Common myeloid progenitor, CD34-positive (primary cell): Measurements from ENCODE around the gene ANO1.

ENCODE experiments used
- CTCF ChIA-PET: fragments of 350-600 bp; sonication (Branson Sonifier 250); formaldehyde crosslinking; loops from one replicate; lab custom pipeline; 2021; ENCODE audit warnings: antibody characterized with exemption; lab: Charles Lee
- POLR2A ChIA-PET: fragments of 350-600 bp; sonication (Branson Sonifier 250); formaldehyde crosslinking; loops from one replicate; lab custom pipeline; 2021; ENCODE audit warnings: antibody characterized with exemption; lab: Charles Lee
- DNase-seq, 3 donors: peaks; one replicate each; pipeline versions ENCODE4 v3.0.0 to v3.0.0-alpha.2; 2013
- H3K27ac ChIP-seq, 2 experiments: 1 replicate in 1 of 2; 2 replicates in 1 of 2; pipeline ENCODE4 v1.7.0; 2013; ENCODE audit warnings: inconsistent platforms in 2 of 2, low read length in 2 of 2, mild to moderate bottlenecking in 2 of 2, low read depth in 1 of 2, moderate library complexity in 1 of 2; ENCODE audit not compliant: severe bottlenecking in 2 of 2, insufficient read depth in 1 of 2, poor library complexity in 1 of 2
- H3K27me3 ChIP-seq, 5 experiments: replicated peaks in 2 of 5; 1 replicate in 3 of 5; 2 replicates in 2 of 5; pipeline versions ENCODE4 v1.6.1 to v1.7.0; 2013; ENCODE audit warnings: low read length in 4 of 5, mild to moderate bottlenecking in 2 of 5, moderate library complexity in 2 of 5, inconsistent platforms in 1 of 5; ENCODE audit not compliant: insufficient read depth in 5 of 5, control insufficient read depth in 4 of 5
- H3K36me3 ChIP-seq, 4 experiments: 1 replicate in 2 of 4; 2 replicates in 2 of 4; pipeline versions ENCODE4 v1.6.1 to v1.7.0; 2013; ENCODE audit warnings: low read length in 3 of 4, control low read depth in 1 of 4, mild to moderate bottlenecking in 1 of 4; ENCODE audit not compliant: control insufficient read depth in 4 of 4, insufficient read depth in 4 of 4
- H3K4me1 ChIP-seq, 4 experiments: 1 replicate in 3 of 4; 2 replicates in 1 of 4; pipeline versions ENCODE4 v1.6.1 to v1.7.1; 2013; ENCODE audit warnings: low read length in 3 of 4, mild to moderate bottlenecking in 3 of 4, control low read depth in 1 of 4, inconsistent platforms in 1 of 4, moderate library complexity in 1 of 4; ENCODE audit not compliant: control insufficient read depth in 4 of 4, insufficient read depth in 4 of 4; ENCODE audit errors: control extremely low read depth in 1 of 4
- H3K4me3 ChIP-seq, 7 experiments: 1 replicate in 4 of 7; 2 replicates in 3 of 7; pipeline versions ENCODE4 v1.5.1 to v1.7.0; 2013; ENCODE audit warnings: mild to moderate bottlenecking in 7 of 7, low read length in 6 of 7, moderate library complexity in 6 of 7, inconsistent platforms in 2 of 7, low read depth in 2 of 7, control low read depth in 1 of 7; ENCODE audit not compliant: insufficient read depth in 4 of 7, control insufficient read depth in 1 of 7; ENCODE audit errors: extremely low read depth in 1 of 7
- H3K9me3 ChIP-seq, 5 experiments: 1 replicate in 4 of 5; 2 replicates in 1 of 5; pipeline versions ENCODE4 v1.6.1 to v1.7.1; 2013; ENCODE audit warnings: low read length in 4 of 5, mild to moderate bottlenecking in 2 of 5, inconsistent platforms in 1 of 5, low read depth in 1 of 5, moderate library complexity in 1 of 5; ENCODE audit not compliant: control insufficient read depth in 4 of 5, insufficient read depth in 2 of 5; ENCODE audit errors: control extremely low read depth in 1 of 5
- WGBS: methylation state at CpG from one replicate; pipeline ENCODE4 v1.1.5; 2013; ENCODE audit not compliant: insufficient coverage; 5-methylcytosine and 5-hydroxymethylcytosine counted together

ANO1 gene

DNA sequence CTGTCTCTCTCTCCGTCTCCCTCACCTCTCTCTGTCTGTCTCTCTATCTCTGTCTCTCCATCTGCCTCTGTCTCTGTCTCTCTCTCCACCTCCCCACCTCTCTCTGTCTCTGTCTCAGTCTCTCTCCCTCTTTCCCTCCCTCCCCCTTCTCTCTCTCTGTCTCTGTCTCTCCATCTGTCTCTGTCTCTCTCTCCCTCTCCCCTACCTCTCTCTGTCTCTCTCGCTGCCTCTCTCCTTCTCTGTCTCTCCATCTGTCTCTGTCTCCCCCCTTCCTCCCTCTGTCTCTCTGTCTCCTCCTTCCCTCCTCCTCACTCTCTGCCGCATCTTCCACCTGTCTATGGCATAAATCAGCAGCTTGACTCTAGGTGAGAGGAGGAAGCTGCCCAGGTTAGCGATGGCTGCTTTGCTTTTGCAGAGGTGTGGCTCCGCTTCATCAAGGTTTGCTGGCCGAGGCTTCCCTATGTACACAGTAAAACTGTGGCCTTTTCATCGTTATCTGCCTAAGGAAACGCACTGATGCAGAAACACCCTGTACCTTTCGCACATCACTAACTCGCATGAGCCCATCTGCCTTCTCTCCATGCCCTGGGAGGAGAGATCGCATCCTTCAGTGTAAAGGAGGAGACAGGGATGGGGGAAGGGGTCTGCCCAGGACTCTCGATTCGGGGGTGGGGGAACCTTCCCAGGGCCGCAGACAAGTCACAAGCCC, 44.5 kb downstream of the ANO1 start:
- ChIA-PET POLR2A (no interaction called here), CTCF (no interaction called here)
- peaks cover 0 to 24% (median 0%) of the 10 kb centered on the region in 5 experiments for H3K27me3 ChIP-seq
- H3K36me3 ChIP-seq: no peaks in the 10 kb centered on the region
- H3K9me3 ChIP-seq: peaks cover 0 to 4% (median 0%) of the 10 kb centered on the region in 5 experiments
- WGBS: 60% methylated on average over 11 of the region's 14 CpGs
- H3K4me3 ChIP-seq: no peak overlapping the region
- H3K27ac ChIP-seq: no peak overlapping the region
- no peaks in the 10 kb centered on the region for H3K4me1 ChIP-seq
- DNase-seq: no peak

DNA sequence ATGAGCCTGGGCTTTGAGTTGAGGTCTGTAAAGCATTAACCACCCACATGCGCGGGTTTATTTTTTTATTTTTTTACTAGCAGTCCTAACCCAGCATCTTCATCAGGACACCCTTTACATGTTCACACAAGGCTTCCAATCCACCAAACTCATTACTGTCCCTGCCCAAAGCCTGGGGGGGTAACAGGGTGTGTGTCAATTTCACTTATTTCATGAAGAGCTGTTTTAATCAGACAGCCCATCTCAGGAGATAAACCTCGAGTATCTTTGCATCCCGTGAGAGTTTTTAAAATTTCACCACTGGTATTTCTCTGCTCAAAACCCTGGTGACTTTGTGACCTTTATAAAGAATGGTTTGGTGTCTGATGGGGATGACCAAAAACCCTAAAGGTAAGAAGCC, 45.6 kb downstream of the ANO1 start:
- Histone ChIP-seq H3K4me1 (no peaks in the 10 kb centered on the region), H3K36me3 (no peaks in the 10 kb centered on the region), H3K4me3 (no peak overlapping the region), H3K27me3 (peaks cover 0 to 24% (median 0%) of the 10 kb centered on the region in 5 experiments), H3K27ac (no peak overlapping the region), H3K9me3 (peaks cover 0 to 3% (median 0%) of the 10 kb centered on the region in 5 experiments)
- POLR2A ChIA-PET: no interaction called here
- WGBS: 80% methylated on average over 2 of the region's 4 CpGs
- DNase-seq: no peak
- CTCF ChIA-PET: interaction anchor here (0.8 kb wide), 1 partner anchor 19 kb away, joined by 3 read pairs; no protein-coding TSS in a partner anchor

DNA sequence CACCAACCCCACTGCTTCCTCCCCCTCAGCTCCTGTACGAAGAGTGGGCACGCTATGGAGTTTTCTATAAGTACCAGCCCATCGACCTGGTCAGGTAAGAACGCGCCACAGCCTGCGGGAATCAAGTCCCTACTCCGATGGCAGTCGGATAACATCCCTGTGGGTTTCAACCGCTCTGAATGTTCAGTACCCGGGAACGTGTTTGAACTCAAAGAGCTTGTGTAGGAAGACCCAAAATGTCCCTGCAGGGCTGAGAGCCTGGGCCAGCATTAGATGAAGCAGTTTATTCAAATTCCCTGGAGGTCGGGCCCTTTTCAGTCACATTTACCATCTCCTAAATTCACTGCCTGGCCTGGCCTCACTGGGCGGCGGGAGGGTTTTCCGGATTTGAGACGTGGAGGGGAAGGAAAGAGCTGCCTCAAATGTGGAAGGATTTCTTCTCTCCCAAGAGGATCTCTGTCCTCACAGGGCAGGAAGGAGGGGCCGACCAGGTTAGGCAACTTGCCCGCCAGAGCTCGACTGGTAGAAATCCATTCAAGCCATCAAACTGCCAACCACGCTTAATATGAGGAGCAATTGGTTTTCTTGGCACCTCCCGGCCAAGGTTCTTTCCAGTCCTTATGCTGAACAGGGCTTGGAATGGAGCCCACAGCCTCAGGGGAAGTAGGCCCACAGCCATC, 46.3 kb downstream of the ANO1 start:
- H3K4me1 ChIP-seq: no peaks in the 10 kb centered on the region
- DNase-seq: no peak
- H3K27me3 ChIP-seq: peaks cover 0 to 24% (median 0%) of the 10 kb centered on the region in 5 experiments
- ChIA-PET CTCF (interaction anchor here (0.8 to 0.9 kb wide), 2 partner anchors 18 to 835 kb away, joined by 3 read pairs; no protein-coding TSS in a partner anchor), POLR2A (no interaction called here)
- H3K9me3 ChIP-seq: no peaks in the 10 kb centered on the region
- H3K27ac ChIP-seq: no peak overlapping the region
- H3K36me3 ChIP-seq: no peaks in the 10 kb centered on the region
- WGBS: 92% methylated on average over 17 of the region's 21 CpGs
- no peak overlapping the region for H3K4me3 ChIP-seq

DNA sequence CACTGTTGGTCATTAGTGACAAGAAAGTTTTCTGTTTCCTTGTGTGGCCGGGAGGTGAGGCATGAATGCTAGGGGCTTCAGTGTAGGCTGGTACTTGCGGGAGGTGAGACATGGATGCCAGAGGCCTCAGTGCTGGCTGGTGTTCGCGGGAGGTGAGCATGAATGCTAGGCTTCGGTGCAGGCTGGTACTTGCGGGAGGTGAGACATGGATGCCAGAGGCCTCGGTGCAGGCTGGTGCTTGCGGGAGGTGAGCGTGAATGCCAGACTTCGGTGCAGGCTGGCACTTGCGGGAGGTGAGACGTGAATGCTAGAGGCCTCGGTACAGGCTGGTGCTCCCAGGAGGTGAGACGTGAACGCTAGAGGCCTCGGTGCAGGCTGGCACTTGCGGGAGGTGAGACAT, 48.4 kb downstream of the ANO1 start:
- no peak for DNase-seq
- CTCF ChIA-PET: no interaction called here
- peaks cover 0 to 14% (median 0%) of the 10 kb centered on the region in 5 experiments for H3K27me3 ChIP-seq
- 96% methylated on average over 9 of the region's 17 CpGs for WGBS
- no peaks in the 10 kb centered on the region for H3K4me1 ChIP-seq
- H3K27ac ChIP-seq: no peak overlapping the region
- H3K4me3 ChIP-seq: no peak overlapping the region
- no peaks in the 10 kb centered on the region for H3K9me3 ChIP-seq
- POLR2A ChIA-PET: no interaction called here
- H3K36me3 ChIP-seq: no peaks in the 10 kb centered on the region

DNA sequence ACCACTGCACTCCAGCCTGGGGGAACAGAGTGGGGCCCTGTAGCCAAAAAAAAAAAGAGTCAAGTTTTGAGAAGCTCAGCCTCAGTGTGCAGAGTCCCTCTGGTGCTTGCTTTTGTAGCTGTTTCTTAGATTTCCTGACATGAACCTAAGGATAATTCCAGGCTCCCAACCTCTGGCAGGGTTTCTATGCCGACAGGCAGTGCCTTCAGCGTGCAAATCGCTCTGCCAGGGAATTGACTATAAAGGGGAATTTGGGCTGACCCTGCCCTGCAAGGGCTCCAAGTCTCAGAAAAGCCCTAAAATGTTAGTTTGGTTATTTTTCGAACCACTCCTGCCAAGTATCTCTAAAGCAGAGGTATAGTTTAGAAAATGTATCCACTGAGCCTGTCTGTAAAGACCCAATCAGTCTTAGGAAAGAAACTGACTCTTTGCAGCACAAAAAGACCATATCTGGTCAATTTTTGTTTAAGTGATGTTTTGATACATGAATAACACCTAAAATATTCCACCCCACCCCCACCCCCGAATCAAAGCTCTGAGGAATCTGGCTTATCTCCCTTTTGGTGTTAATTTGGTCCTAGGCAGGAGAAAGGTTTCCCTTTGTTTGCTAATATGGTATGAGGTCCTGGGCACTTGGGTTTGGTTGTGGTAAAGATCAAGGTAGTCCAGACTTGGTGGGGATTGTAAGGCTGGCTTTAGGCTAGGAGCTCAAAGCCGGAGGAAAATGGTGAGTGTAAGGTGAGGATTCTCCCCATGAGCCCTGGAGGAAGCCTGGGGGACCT, 49.7 kb downstream of the ANO1 start:
- ChIA-PET CTCF (no interaction called here), POLR2A (interaction anchor here (0.5 kb wide), 1 partner anchor 12 kb away, joined by 3 read pairs; no protein-coding TSS in a partner anchor)
- Histone ChIP-seq H3K27me3 (peaks cover 0 to 8% (median 0%) of the 10 kb centered on the region in 5 experiments), H3K9me3 (no peaks in the 10 kb centered on the region), H3K27ac (no peak overlapping the region), H3K36me3 (no peaks in the 10 kb centered on the region), H3K4me1 (no peaks in the 10 kb centered on the region), H3K4me3 (no peak overlapping the region)
- no peak for DNase-seq
- WGBS: 88% methylated on average over 4 of the region's 6 CpGs

DNA sequence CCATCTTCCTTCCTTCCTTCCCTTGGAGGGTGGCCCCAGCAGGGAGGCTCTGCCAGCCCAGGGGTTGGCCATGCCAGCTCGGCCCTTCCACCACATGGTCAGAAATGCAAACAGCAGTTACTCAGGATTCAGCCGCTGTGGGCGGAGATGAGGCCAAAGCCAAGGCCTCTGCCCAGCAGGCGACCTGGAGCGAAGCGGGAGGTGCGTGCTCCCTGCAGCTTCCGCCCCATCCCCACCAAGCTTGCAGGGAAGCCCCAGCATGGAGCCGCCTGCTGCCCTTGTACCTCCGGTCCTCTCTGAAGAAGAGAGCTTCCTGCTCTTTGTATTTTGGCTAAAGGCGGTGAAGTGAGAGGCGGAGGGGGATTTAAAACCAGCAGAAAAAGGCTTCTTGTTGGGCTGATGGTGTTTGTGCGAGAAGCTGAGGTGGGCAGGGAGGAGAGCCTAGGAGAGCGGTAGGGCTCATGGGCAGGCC, 50.4 kb downstream of the ANO1 start:
- Histone ChIP-seq H3K4me3 (no peak overlapping the region), H3K27me3 (peaks cover 0 to 3% (median 0%) of the 10 kb centered on the region in 5 experiments), H3K9me3 (no peaks in the 10 kb centered on the region), H3K36me3 (no peaks in the 10 kb centered on the region), H3K27ac (no peak overlapping the region), H3K4me1 (no peaks in the 10 kb centered on the region)
- ChIA-PET CTCF (no interaction called here), POLR2A (no interaction called here)
- 87% methylated on average over 14 of the region's 14 CpGs for WGBS
- no peak for DNase-seq
